Measurements from ENCODE around the gene TDG.

TDG gene

GRCh38 chr12:103948746-103949406 lies 16.8 kb upstream of the TDG start:
- DNase-seq (ENCODE audit: insufficient read length, low spot score) (no peak), FAIRE-seq (no peak)
- TF ChIP-seq CTCF (IDR thresholded peaks at IDR 0.05; ENCODE audit: insufficient read depth, missing control alignments) = no peak

GRCh38 chr12:103952497-103952896 lies 13.2 kb upstream of the TDG start:
- no peak for DNase-seq (ENCODE audit: insufficient read length, low spot score)
- FAIRE-seq = no peak
- no peak for TF ChIP-seq CTCF (IDR thresholded peaks at IDR 0.05; ENCODE audit: insufficient read depth, missing control alignments)

- DNase-seq (ENCODE audit: insufficient read length, low spot score) = no peak
- no peak for FAIRE-seq
- no peak for TF ChIP-seq CTCF (IDR thresholded peaks at IDR 0.05; ENCODE audit: insufficient read depth, missing control alignments)
Measured at GRCh38 chr12:103955811-103956508, 9.7 kb upstream of the TDG start.

GRCh38 chr12:103956509-103957027 lies 9.1 kb upstream of the TDG start:
- FAIRE-seq = no peak
- TF ChIP-seq CTCF (IDR thresholded peaks at IDR 0.05; ENCODE audit: insufficient read depth, missing control alignments) = no peak
- no peak for DNase-seq (ENCODE audit: insufficient read length, low spot score)

- DNase-seq (ENCODE audit: insufficient read length, low spot score) (no peak), FAIRE-seq (no peak)
- no peak for TF ChIP-seq CTCF (IDR thresholded peaks at IDR 0.05; ENCODE audit: insufficient read depth, missing control alignments)
Measured at GRCh38 chr12:103957865-103958388, 7.7 kb upstream of the TDG start.

GRCh38 chr12:103958621-103959020 lies 7.1 kb upstream of the TDG start:
- no peak for FAIRE-seq
- no peak for TF ChIP-seq CTCF (IDR thresholded peaks at IDR 0.05; ENCODE audit: insufficient read depth, missing control alignments)
- DNase-seq (ENCODE audit: insufficient read length, low spot score) = no peak
